GM19023 (cell line): ENCODE results near the gene PAMR1.
"Not testable (repeated sequence)": the region's sequence is repeated elsewhere in the genome, so short reads cannot be mapped to it uniquely, and the experiment has no call there.

Source experiments
- ATAC-seq: cut with Tn5 transposase; IDR thresholded peaks from one replicate; pipeline ENCODE4 v1.9.1; 2021; ENCODE audit warnings: mild to moderate bottlenecking, moderate library complexity; ENCODE audit not compliant: unreplicated experiment

Gene PAMR1

GRCh38 chr11:35546317-35546716 lies 20.9 kb upstream of the PAMR1 start:
- no peak for ATAC-seq

DNA sequence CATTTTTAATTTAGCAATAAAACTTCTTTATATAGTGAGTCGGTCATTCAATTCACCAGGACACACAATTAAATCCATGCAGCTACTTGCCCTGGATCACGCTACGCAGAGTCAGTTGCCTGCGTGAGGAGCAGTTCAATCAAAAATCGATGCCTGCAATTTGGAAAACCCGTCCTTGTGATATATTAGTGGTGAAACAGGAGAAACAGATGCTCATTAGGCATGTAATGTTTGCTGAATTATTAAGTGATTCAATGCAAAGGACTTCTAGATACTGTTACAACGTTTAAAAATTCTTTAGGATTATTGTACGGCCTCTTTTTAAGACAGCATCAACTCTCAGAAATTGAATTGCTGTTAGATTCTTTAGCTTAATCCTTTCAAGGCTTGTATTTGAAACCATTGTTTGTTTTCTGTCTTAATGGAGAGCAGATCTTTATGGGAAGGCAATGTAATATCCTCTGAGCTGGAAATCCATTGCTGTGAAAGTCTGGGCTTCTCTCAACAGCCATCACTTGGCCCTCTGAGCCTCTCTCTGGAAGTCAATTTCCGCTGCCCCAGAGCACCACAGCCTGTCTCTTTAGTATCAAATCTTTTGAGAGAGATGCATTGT lies 20.1 kb upstream of the PAMR1 start:
- ATAC-seq, result no peak

DNA sequence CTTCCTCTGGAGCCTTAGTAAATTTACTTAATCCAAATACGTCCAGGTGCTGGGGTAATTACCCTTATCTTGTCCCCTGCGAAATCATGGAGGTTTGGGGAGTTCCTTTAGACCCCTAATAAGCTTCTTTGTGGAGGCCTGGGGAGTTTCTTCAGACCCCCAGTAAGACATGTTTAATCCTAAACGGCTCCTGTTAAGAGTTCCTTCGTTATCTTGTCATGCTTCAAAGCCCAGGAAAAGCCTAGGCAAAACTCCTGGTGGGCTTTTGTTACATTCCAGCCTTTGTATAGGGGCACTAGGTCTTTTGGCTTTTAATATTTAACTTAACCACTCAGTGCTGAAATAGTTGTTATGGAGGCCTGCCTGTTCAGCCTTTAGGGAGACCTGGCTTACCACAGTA lies 18.1 kb upstream of the PAMR1 start:
- ATAC-seq, result no peak

- no peak for ATAC-seq
Measured at GRCh38 chr11:35541621-35542375, 16.4 kb upstream of the PAMR1 start.

DNA sequence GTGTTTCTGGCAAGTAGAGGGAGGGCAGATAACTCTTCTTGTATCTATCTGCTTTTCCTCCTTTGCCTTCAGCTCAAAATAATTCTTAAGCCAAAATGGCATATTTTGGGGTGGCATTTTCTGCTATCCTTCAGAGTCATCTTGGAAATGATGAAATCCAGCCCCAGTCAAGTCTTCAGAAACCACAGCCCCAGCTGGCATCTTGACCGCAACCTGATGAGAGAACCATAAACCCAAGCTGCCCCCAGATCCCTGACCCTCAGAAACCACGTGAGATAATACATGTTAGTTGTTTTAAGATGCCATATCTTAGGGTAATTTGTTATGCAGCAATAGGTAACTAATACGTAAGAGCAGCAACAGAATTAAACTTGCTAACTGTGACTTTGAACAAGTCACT lies 15.1 kb upstream of the PAMR1 start:
- no peak for ATAC-seq

- ATAC-seq, result no peak
Measured at GRCh38 chr11:35539781-35540281, 14.4 kb upstream of the PAMR1 start.

- ATAC-seq, result no peak
Measured at GRCh38 chr11:35539256-35539655, 13.8 kb upstream of the PAMR1 start.

DNA sequence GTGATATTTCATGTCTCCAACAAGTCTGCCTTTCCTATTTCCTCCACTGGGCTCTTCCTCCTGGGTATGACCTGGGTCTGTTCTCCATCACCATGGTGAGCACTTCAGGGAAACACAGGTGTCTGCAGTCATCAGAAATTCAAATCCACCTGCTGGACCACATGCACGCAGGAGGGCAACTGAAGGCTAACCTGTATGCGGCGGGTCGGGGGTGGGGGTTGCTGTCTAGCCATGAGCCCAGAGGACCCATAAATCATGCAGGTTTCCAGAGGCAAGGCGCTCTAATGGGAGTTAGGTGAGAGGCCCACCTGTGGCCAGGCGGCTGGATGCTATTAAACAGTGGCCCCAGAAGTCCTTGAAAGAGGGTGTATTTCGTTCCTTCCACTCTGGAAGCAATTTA lies 11.1 kb upstream of the PAMR1 start:
- ATAC-seq, result no peak

GRCh38 chr11:35531246-35531645 lies 5.8 kb upstream of the PAMR1 start:
- ATAC-seq, result no peak

GRCh38 chr11:35529971-35530495 lies 4.6 kb upstream of the PAMR1 start:
- ATAC-seq, result no peak

GRCh38 chr11:35526370-35526792 lies 965 bp upstream of the PAMR1 start:
- ATAC-seq, result no peak

GRCh38 chr11:35524780-35525179 lies 636 bp downstream of the PAMR1 start:
- ATAC-seq, result no peak

DNA sequence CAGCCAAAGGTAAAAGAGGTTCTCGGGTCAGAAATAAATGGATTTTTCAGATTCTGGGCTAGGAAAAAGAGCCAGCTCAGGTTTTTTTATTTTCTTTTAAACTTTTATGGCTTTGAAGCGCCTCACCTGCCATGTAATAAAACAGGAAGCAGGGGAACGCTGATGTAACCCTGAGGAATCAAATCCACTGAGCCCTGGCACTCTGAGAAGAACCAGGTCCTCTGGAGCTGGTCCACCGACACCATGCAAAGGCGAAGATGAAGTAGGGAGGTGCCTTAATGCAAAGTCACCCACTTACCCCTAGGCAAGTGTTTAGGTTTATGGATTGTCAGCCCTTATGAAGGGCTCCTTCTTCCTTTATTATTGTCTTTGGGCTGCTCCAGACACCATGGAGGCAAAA lies 1.6 kb downstream of the PAMR1 start:
- no peak for ATAC-seq

- ATAC-seq, result no peak
Measured at GRCh38 chr11:35523331-35523768, 2.1 kb downstream of the PAMR1 start.

DNA sequence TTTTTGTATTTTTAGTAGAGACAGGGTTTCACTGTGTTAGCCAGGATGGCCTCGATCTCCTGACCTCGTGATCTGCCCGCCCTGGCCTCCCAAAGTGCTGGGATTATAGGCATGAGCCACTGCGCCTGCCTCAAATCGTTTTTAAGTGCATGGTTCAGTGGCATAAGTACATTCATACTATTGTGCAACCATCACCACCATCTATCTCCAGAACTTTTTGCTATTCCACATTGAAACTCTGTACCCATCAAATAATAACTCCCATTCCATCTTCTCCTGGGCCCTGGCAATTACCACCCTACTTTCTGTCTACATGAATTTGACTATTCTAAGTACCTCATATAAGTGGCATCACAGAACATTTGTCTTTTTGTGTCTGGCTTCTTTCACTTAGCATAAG lies 3.3 kb downstream of the PAMR1 start:
- not testable (repeated sequence) for ATAC-seq

DNA sequence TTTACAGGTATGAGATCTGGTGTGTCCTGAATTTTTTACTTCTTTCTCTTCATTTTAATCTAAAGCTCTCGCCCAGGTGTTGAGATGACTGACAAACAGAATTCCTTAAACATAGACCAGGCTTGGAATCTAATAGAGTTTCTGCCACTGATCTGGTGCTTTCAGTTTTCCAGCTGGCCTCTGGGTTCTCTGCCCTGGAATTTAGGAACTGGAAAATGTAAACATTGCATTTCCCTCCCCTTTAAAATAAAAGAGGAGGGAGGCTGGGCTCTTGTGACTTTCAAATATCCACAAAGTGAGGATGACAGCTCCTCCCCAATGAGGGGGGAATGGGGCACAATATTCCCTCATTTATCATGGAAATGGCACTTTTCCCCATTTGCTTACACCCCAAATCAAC lies 5.0 kb downstream of the PAMR1 start:
- ATAC-seq, result no peak

GRCh38 chr11:35518766-35519165 lies 6.7 kb downstream of the PAMR1 start:
- no peak for ATAC-seq

DNA sequence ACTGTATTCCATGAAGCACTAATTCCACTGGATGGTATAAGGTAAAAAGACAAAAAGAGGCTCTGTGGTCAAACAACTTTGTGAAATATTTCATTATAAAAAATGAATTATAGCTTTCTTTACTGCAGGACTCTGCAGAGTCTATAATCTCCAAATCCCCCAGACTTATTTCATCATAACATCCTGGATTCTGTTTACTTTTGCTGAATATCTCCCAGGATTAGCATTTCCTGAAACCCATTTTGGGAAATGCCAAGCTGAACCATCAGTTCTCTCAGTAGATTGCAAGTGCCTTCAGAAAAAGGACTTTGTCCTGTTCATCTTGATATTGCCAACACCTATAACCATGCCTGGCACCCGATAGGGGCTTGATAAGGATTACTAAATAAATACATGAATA lies 7.9 kb downstream of the PAMR1 start:
- ATAC-seq, result no peak

DNA sequence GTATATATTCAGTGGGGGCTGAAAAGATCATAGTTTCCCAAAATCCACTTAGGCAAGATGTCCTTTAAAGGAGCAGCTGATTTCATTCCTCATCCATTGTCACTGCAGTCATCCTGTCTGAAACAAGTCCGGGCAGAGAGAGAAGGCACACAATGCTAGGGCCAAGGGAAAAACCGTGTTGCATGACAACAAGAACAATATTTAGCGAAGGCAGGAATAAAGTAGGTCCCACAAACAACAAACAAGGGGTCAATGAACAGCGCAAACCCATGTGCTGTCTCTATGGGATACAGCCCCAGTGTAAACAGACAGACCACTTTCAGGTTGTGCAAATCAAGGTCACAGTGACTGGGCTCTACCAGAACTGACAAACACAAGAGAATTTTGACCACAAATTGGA lies 9.0 kb downstream of the PAMR1 start:
- ATAC-seq, result no peak

DNA sequence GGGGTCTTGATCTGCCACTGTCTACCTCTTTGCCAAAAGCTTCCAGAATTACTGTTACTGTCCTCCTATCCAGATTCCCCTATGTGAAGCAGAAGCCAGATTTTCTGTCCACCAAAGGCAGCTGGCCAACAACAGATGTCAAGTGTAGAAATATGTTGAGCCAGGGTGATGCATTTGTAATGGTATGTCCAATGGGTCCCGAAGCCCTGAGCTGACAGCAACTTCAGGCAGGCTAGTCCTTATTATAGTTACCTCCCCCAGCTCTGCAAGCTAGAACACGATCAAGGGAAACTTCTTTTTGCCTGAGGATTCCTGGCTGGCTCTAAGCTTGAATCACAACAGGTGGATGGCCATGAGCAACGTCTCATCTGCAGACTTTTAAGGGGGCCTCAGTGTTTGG lies 10.2 kb downstream of the PAMR1 start:
- no peak for ATAC-seq

- no peak for ATAC-seq
Measured at GRCh38 chr11:35514481-35514880, 10.9 kb downstream of the PAMR1 start.

DNA sequence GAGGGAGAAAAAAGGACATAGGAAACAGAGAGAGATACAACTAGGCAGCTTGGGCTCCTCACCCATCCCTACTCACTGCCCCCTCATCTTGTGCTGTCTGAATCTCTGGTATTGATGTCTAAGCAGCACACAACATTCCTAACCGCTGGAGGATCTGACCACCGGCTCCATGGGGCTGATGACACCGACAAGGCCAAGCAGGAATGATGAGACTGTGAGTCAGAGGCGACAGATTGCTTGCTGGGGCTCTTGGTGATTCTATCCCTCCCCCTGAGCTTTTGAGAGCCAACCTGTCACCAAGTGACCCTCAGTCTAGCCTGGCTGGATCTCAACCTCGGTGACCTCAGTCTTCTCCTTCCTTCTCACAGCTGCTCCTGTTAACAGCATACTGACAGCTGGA lies 13.8 kb downstream of the PAMR1 start:
- ATAC-seq, result no peak
